ENCODE results near the gene IFITM10.
A peak's percentile ranks its signal among the peaks of the same experiment; 100 is the strongest.

IFITM10 gene

DNA sequence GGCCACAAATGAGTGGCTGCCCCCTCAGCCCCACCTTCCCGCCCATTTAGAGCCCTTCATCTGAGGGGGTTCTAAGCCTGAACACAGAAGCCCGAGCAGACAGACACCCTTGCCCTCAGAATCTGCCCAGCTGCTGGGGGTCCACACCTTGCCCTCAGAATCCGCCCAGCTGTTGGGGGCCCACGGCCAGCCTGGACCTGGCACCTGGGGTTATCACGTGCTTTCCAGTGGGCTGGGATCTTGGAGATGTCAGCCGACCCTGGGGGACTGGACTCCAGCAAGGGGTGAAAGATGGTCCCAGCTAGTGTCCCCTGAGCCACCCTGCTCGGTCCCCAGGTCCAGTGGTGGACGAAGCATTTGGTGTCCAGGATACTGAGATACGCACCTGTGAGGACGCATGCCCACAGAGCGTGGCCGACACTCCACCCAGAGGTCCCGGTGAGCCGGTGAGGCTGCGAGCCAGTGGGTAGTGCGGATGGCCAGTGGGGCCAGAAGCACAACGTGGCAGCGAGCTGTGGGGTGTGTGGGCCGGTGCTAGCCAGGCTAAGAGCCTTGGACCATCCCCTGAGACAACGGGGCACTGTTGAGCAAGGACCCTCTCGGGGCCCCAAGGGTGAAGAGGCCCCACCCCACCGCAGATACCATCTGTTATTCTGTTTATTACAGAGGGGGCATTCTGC is 16.5 kb upstream of the IFITM10 start:
- DNase-seq = peak in 8 of 42 donors; percentile 1 to 29 (median 8)
- intact Hi-C loops (cut with DNase I) = no loop called here

DNA sequence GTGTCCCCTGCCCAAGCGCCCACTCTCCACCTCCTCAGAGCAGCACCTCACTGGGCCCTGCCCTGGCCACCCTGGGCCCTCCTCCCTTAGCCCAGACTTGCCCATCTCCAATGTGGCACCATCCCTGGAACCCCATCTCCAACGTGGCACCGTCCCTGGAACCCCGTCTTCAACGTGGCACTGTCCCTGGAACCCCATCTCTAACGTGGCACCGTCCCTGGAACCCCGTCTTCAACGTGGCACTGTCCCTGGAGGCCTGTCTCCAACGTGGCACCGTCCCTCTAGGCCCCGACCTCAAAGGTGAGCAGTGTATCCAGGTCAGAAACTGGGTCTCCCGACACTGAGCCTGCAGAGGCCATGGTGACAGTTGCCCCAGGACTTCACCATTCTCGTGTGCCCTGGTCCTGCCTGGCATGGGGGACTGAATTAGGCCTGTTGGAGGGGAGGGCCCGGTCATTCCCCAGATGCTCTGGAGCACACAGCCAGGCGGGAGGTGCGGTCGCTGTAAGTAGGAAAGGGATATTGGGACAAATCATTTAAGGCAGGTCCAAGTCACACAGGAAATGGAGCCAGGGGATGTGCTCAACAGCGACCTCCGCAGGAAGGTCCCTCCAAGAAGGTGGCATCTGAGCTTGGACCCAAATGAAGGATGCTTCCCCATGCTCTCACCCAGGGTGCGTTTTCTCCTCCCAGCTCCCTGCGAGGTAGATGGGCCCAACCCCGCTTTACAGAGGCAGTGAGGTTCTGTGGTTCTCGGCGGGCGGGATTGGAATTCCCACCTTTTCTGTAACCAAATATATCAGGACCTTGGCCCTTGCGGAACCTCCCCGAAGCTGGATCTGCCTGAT is 15.7 kb upstream of the IFITM10 start:
- DNase-seq = peak in 5 of 42 donors; percentile 0 to 39 (median 3)
- intact Hi-C loops (cut with DNase I) = no loop called here

DNA sequence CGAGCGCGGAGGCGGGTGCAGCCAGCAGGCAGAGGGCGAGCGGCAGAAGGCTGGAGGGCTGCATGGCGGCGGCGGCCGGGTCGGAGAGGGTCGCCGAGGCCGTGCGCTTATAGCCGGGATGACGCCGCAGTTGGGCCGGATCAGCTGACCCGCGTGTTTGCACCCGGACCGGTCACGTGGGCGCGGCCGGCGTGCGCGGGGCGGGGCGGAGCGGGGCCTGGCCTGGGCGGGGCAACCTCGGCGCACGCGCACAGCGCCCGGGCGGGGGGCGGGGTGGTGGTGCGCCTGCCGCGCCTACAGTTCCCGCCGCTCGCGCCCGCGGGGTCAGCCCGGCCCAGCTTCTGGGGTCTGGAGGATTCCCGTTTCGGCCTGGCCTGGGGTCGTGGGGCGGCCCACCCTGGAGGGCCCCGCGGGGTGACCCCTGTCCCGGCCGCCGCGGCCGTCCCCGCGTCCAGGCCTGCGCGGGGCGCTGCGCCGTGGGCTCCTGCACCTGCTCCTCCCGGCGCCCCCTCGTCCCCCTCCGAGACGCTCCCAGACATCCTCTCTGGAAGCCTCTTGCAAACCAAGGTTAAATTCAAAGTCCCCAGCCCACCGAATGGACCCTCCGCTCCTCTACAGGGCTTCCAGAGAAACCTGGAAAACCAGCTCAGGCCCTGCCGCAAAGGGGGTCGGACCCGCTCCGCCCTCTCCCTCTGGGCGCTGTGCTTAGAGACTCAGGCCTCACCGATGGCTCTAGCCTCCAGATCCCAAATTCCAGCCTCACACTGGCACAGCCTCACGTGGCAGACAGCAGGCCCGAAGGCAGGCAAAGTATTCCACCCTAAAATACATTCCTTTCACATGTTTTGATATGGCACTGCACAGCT is 13.6 kb upstream of the IFITM10 start, which contains the start of gene CTSD:
CTSD (minus strand) TSS at position 132 of the 866 bp plus-strand sequence; CDS start at position 64, 68 bp downstream.
- DNase-seq = peak; percentile 79 to 97 (median 93)
- intact Hi-C loops (cut with DNase I) = no loop called here

DNA sequence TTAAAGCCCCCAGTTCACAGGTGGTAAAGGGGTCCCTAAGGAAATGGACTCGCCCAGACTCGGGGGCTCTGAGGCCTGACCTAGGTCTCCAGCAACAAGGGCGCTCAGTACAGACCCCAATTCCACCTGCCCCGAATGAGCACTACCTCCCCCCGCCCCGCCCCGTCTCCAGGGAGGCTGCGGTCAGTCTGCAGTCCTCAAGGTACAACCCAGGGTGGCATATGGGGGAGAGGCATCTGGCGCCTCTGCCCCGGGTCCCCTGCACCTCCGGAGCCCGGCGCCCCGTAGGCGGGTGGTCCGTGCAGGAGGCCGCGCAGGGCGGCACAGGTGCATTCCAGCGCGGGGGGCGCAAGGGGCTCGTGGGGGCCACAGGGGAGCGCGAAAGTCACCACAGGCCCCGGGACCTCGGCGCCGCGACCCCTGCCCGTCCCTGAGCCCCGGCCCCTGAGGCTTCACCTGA is 13.0 kb upstream of the IFITM10 start:
- intact Hi-C loops (cut with DNase I) = no loop called here

DNA sequence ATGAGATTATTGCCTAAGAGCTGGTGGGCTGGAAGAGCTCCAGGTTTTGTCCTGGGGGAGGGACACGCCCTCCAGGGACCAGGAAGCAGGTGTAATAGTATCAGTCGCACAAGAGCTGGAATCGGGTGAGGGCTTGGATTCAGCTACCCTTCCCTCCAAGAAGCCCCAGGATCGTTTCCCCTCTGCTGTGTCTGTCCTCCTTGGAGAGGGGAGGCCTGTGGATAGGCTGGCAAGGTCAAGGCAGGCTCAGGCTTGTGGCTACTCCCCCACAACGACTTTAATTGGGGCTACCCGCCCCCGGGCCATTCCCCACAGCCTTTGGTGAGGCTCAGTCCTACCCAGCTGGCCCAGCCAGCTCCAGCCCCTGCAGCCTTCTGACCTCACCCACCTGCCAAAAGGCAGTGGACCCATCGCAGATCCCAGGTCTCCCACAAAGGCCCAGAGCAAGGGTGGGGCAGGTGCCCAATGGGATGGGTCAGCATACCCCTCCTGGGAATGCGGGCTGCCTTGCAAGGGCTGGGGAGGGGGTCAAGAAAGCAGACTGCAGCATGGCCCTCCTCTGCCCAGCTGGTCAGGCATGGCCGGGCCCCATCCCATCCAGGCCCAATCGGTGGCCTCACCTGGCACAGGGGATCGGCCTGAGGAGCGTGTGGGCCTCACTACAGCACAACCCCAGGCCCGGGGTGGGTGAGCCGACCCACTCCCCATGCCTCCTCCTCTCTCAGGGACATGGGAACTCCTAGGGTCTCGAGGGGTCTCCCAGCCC is 12.3 kb upstream of the IFITM10 start:
- DNase-seq = peak in 1 of 42 donors; percentile 20
- intact Hi-C loops (cut with DNase I) = no loop called here

More for the DNA sequence above, 13.0 kb upstream of the IFITM10 start:
- DNase-seq = no peak

DNA sequence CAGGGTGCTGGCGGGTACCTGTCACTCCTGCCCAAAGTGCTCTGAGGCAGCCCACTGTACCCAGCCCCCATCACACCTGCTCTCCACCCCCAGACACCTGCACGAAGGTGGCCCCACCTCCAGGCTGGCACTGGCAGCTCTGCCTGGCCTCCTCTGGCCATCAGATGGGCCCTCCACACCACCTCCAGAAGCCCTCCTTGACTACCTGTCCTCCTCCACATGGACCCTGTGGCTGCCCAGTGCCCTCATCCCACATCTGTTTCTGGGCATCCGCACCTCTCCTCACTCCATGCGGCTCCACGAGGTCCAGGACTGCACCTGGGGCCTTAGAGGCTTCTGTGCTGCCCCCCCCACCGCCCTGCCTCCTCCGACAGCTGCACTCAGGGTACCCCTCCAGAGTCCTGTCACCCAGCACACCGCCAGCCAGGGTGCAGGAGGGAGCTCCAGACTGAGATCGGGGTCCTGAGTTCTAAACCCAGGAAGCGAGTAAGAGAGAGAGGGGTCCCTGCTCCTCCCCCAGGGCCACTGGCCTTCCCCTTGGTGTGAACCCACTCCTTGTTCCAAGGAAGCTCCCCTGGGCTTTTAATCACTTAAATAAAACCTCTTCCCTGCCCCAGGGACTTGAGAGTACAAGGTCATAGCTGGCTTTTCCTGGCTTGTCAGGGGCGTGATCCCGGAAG is 11.6 kb upstream of the IFITM10 start:
- intact Hi-C loops (cut with DNase I) = no loop called here

DNA sequence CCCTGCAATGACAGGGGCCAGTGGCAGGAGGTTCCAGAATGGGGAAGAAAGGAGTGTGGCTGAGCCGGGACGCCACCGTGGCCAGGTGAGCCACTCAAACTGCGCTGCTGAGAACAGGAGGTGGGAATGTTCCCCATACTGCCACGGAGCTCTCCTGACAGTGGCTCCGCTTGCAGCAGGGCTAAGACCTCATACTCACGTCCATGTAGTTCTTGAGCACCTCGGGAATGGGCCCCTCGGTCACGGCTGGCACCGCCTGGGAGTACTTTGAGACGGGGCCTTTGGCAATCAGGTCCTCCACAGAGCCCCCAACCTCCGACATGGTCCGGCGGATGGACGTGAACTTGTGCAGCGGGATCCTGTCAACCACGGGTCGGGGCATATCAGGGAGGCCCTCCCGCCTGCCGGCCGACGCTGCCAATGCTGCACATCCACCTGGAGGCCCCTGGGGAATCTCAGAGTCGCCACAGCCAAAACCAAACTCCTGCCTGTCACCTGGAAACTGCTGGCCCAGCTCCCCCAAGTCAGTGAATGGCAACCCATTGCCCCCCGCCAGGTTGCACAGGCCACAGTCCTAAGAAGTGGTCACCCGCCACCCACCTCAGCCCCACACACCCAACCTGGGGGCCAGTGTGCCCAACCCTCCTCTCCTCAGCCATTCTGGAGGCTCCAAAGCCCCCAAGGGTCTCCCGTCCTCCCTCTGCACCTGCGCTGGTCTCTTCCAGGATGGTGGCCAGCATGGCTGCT is 10.9 kb upstream of the IFITM10 start:
- intact Hi-C loops (cut with DNase I) = no loop called here
- DNase-seq = peak in 1 of 42 donors; percentile 53

More for the DNA sequence above, 11.6 kb upstream of the IFITM10 start:
- DNase-seq = no peak

DNA sequence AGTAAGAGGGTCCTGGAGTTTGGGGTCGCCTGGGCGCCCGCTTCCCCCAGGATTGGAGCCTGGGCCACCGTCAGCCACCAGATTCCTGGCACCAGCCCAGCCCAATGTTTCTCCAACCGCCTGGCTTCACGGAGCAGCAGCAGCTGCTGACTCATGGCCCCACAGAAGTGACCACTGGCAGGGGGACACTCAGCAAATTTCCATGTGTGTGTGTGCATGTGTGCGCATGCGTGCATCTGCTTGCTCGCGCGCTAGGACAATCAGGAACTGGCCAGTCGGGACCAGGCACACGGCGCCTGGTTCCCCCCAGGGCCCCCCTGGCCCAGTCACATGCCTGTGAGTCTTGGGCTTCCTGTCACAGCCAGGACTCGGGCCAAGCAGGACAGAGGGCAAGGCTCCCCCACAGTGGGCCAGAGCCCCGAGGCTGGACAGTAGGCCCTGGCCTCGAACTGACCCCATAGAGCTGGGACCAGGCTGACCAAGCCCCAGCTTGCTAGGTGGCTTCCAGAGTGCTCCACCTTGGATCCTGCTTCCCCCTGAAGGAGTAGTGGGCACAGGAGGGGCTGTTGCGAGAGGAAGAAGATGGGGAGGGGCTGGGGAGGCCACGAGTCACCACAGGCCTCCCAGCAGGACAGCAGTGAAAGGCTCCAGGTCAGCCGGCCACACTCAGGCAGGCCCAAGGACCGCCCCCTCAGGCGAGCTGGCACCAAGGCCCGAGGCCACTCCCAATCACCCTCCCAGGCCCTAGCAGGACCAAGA is 10.1 kb upstream of the IFITM10 start:
- DNase-seq = peak; percentile 62 to 97 (median 83)
- intact Hi-C loops (cut with DNase I) = no loop called here

DNA sequence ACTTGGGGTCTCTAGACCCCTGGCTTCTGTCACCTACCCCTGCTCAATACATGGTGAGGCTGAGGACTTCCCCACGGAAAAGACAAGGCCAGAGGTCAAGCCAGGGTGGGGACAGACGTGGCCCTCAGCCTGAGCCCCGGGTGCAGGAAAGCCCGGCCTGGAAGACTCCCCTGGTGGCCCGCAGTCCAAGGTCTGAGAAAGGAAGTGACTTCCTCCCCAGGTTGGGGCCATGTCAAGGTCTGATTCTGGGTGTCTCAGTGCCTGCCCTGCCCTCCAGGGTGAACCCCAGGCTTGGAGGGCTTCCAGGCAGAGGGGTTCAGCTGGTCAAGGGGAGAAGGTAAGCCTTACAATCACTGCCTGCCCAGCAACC is 9.4 kb upstream of the IFITM10 start:
- no peak for DNase-seq
- intact Hi-C loops (cut with DNase I) = no loop called here

DNA sequence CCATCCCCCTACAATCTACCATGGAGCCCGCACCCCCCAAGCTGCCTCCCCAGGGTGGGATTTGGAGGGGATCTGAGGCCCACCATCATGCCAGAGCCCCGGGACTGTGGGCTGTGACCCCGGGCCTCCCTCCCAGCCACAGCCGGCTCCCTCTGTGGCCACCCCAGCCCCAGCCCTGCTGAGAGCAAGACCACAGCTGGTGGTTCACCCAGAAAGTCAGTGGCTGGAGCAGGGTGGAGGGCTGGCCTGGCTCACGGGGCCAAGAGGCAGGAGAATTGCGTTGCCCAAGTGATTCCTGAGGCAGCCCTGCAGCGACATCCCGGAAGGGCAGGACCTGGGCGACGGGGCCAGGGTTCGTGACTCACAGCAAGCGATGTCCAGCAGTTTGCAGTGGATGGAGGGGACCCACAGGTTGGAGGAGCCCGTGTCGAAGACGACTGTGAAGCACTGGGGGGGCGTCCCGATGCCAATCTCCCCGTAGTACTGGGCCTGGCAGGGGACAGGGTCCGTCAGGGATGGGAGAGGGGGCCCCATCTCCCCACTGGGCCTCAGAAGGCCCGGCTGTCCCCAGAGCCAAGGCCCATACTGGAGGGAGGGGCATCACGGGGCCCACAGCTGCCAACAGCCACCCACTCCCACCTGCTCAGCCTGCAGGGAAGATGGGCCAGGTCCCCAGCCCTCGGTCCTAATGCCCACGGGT is 8.9 kb upstream of the IFITM10 start:
- DNase-seq = no peak
- intact Hi-C loops (cut with DNase I) = no loop called here

DNA sequence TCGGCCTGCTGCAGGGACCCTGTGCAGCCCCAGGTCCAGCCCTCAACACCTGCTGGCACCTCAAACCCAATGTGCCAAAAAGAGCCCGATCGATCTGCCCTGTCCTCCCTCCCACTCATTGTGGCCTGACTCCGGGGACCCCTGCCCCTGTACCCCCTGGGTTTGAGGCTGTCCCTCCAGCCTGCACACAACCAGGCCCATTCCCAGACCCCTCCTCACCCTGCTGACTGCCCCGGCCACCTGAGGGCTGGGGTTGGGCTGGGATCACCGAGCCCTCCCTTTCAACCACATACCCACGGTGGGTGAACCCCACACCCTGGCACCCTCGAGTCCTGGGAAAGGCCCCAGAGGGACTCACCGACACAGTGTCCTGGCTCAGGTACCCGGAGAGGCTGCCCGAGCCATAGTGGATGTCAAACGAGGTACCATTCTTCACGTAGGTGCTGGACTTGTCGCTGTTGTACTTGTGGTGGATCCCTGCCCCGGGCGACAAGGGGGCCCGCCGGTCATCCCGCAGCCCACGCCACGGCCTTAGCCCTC is 8.3 kb upstream of the IFITM10 start:
- intact Hi-C loops (cut with DNase I) = no loop called here
- DNase-seq = no peak

DNA sequence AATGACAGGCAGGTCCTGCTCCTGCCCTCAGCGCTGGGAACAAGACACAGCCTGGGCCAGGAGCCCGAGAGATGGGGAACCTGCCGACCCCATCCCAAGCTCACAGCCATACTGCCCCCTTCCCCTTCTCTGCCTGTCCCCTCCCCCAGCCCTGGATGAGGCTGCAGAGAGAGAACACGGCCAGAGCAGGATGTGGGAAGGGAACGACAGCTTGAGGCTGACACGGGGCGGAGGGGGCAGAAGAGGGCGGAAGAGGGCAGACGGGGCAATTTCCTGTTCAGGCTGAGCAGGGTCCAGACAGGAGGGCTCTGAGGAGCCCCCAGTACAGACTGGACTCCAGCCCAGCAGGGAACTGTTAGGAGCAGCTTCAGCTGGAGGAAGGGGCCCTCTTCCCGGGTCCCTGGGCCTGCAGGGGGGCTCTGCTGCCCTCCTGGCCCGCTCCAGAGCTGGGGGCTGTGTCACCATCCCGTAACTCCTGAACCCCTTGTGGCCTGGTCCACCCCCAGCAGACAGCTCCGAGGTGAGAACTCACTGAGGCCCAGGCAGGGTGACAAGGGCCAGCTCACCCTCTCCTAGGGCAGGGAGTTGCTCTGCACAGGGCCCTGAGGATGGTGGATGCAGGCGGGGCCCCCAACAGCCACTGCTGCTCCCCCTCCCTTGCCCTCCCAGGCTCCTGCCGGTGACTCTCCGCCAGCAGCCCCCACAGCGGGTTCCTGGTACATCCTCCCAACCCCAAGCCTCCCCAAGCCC is 7.6 kb upstream of the IFITM10 start:
- peak in 11 of 42 donors; percentile 33 to 65 (median 53) for DNase-seq

DNA sequence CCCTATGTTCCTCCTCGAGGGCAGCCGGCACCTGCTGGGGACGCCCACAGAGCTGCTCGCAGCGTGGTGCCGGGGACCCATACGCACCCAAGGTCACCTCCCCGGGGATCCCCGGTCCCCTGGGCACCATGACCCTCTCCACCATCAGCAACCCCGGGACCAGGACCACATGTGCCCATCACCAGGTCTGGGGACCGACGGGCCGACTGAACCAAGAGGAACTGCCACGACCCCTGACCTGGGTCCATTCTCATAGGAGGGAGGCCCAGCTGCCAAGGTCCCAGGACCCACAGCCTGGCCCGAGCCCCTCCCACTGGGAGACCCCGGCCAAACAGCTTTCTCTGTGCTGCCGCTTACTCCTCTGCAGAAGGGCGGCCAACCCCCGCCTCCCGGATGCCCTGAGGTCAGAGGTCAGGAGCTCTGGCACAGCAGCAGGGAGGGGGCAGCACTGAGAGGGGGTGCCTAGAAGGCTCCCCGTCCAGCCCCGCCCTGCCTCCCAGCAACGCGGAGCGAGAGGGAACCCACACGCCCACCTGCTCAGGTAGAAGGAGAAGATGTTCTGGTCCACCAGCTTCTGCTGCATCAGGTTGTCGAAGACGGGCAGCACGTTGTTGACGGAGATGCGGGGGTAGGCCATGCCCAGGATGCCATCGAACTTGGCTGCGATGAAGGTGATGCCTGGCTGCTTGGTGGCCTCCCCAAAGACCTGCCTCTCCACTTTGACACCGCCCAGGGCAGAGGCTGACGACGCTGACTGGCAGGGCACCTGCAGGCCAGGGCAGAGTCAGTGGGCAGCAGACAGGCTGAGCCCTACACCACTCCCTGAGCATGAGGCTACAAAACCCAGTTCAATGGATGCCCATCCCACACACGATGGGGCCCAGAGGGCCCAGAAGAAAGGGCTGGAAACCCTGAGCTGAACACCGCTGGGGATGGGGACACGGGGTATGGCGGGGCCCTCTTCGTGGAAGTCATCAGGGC is 6.7 kb upstream of the IFITM10 start:
- intact Hi-C loops (cut with DNase I) = no loop called here
- no peak for DNase-seq

More for the DNA sequence above, 7.6 kb upstream of the IFITM10 start:
- intact Hi-C loops (cut with DNase I) = no loop called here

Data from head of caudate nucleus (tissue), 42 donors.